ENCODE results near the gene PLXNB2. TPM values are rescaled to one million over a fixed set of nuclear protein-coding genes. Genes with fewer than 3 reads are reported as not detected.
A peak's percentile ranks its signal among the peaks of the same experiment; 100 is the strongest.

The PLXNB2 gene
- total RNA-seq, 1 donor from 2014 or later: 256 TPM

GRCh38 chr22:50266994-50267393 is 40.5 kb downstream of the PLXNB2 start:
- no peak for DNase-seq
- no peak for ATAC-seq
- H3K4me3 ChIP-seq: peak overlapping the region; percentile 45
- peaks cover 43% of the 10 kb centered on the region for H3K4me1 ChIP-seq
- peaks cover 6% of the 10 kb centered on the region for H3K36me3 ChIP-seq
- peaks cover 15% of the 10 kb centered on the region for H3K27me3 ChIP-seq (ENCODE audit: low read depth)
- no peak for TF ChIP-seq CTCF (IDR thresholded peaks at IDR 0.05)
- no peak overlapping the region for H3K27ac ChIP-seq
- intact Hi-C loops (cut with DNase I): no loop called here
- no peaks in the 10 kb centered on the region for H3K9me3 ChIP-seq

- no peak overlapping the region for H3K4me3 ChIP-seq
- no peak for DNase-seq
- TF ChIP-seq CTCF (IDR thresholded peaks at IDR 0.05): no peak
- intact Hi-C loops (cut with DNase I): no loop called here
- peaks cover 25% of the 10 kb centered on the region for H3K27me3 ChIP-seq (ENCODE audit: low read depth)
- peaks cover 39% of the 10 kb centered on the region for H3K4me1 ChIP-seq
- H3K36me3 ChIP-seq: peaks cover 6% of the 10 kb centered on the region
- H3K9me3 ChIP-seq: no peaks in the 10 kb centered on the region
- H3K27ac ChIP-seq: no peak overlapping the region
- ATAC-seq: no peak
Measured at GRCh38 chr22:50264946-50265669, 42.3 kb downstream of the PLXNB2 start.

GRCh38 chr22:50264104-50264745 is 43.2 kb downstream of the PLXNB2 start:
- H3K4me3 ChIP-seq: no peak overlapping the region
- ATAC-seq (no peak), DNase-seq (no peak)
- TF ChIP-seq CTCF (IDR thresholded peaks at IDR 0.05): no peak
- no peak overlapping the region for H3K27ac ChIP-seq
- peaks cover 25% of the 10 kb centered on the region for H3K27me3 ChIP-seq (ENCODE audit: low read depth)
- H3K36me3 ChIP-seq: peaks cover 6% of the 10 kb centered on the region
- intact Hi-C loops (cut with DNase I): no loop called here
- no peaks in the 10 kb centered on the region for H3K9me3 ChIP-seq
- H3K4me1 ChIP-seq: peaks cover 32% of the 10 kb centered on the region

- ATAC-seq (no peak), DNase-seq (no peak)
- no peaks in the 10 kb centered on the region for H3K9me3 ChIP-seq
- H3K27me3 ChIP-seq (ENCODE audit: low read depth): peaks cover 25% of the 10 kb centered on the region
- intact Hi-C loops (cut with DNase I): no loop called here
- H3K36me3 ChIP-seq: peaks cover 6% of the 10 kb centered on the region
- TF ChIP-seq CTCF (IDR thresholded peaks at IDR 0.05): no peak
- H3K4me1 ChIP-seq: peaks cover 20% of the 10 kb centered on the region
- H3K27ac ChIP-seq: no peak overlapping the region
- H3K4me3 ChIP-seq: no peak overlapping the region
Measured at GRCh38 chr22:50262973-50263617, 44.4 kb downstream of the PLXNB2 start.

- H3K36me3 ChIP-seq: peaks cover 6% of the 10 kb centered on the region
- intact Hi-C loops (cut with DNase I): no loop called here
- H3K4me3 ChIP-seq: no peak overlapping the region
- ATAC-seq: no peak
- peaks cover 25% of the 10 kb centered on the region for H3K27me3 ChIP-seq (ENCODE audit: low read depth)
- no peak overlapping the region for H3K27ac ChIP-seq
- no peak for DNase-seq
- peaks cover 16% of the 10 kb centered on the region for H3K4me1 ChIP-seq
- TF ChIP-seq CTCF (IDR thresholded peaks at IDR 0.05): no peak
- H3K9me3 ChIP-seq: no peaks in the 10 kb centered on the region
Measured at GRCh38 chr22:50262460-50262911, 45.0 kb downstream of the PLXNB2 start.
